ENCODE measurements around the gene CSNK1E.
"Not testable (repeated sequence)": the region's sequence is repeated elsewhere in the genome, so short reads cannot be mapped to it uniquely, and the experiment has no call there.

The CSNK1E gene

GRCh38 chr22:38317122-38317994 is at the start of gene CSNK1E:
CSNK1E (minus strand) TSS chr22:38317433; CDS start chr22:38314157, 3,276 bp downstream.
- peak; percentile 65 for DNase-seq

- DNase-seq, result not testable (repeated sequence)
These were observed 48.6 kb upstream of the CSNK1E start for GRCh38 chr22:38365829-38366228.

GRCh38 chr22:38365174-38365573 is 47.9 kb upstream of the CSNK1E start:
- not testable (repeated sequence) for DNase-seq

GRCh38 chr22:38360560-38360959 is 43.3 kb upstream of the CSNK1E start:
- not testable (repeated sequence) for DNase-seq

- not testable (repeated sequence) for DNase-seq
These were observed 42.6 kb upstream of the CSNK1E start for GRCh38 chr22:38359817-38360216.

GRCh38 chr22:38357971-38358370 is 40.7 kb upstream of the CSNK1E start:
- DNase-seq, result not testable (repeated sequence)

GRCh38 chr22:38355275-38355674 is 38.0 kb upstream of the CSNK1E start:
- DNase-seq, result no peak

GRCh38 chr22:38353701-38354100 is 36.5 kb upstream of the CSNK1E start:
- DNase-seq, result peak; percentile 27

- peak; percentile 73 for DNase-seq
These were observed 36.0 kb upstream of the CSNK1E start for GRCh38 chr22:38353142-38353629.

GRCh38 chr22:38352436-38352835 is 35.2 kb upstream of the CSNK1E start:
- no peak for DNase-seq

GRCh38 chr22:38350444-38351359 is 33.5 kb upstream of the CSNK1E start:
- no peak for DNase-seq

- DNase-seq, result no peak
These were observed 31.7 kb upstream of the CSNK1E start for GRCh38 chr22:38348751-38349496.

- no peak for DNase-seq
These were observed 30.9 kb upstream of the CSNK1E start for GRCh38 chr22:38347944-38348750.

- DNase-seq, result no peak
These were observed 30.1 kb upstream of the CSNK1E start for GRCh38 chr22:38347181-38347943.

GRCh38 chr22:38346506-38346905 is 29.3 kb upstream of the CSNK1E start:
- DNase-seq, result no peak

GRCh38 chr22:38345782-38346181 is 28.5 kb upstream of the CSNK1E start:
- no peak for DNase-seq

- DNase-seq, result not testable (repeated sequence)
These were observed 22.7 kb upstream of the CSNK1E start for GRCh38 chr22:38339893-38340292.

GRCh38 chr22:38338772-38339379 is 21.6 kb upstream of the CSNK1E start:
- no peak for DNase-seq

- no peak for DNase-seq
These were observed 19.5 kb upstream of the CSNK1E start for GRCh38 chr22:38336699-38337098.

GRCh38 chr22:38335077-38335476 is 17.8 kb upstream of the CSNK1E start:
- DNase-seq, result no peak
